Keratinocyte (primary cell): ENCODE results near the gene ANKRD6. TPM values are rescaled to one million over a fixed set of nuclear protein-coding genes. Genes with fewer than 3 reads are reported as not detected.

ENCODE experiments used
- DNase-seq: peaks from one replicate; pipeline ENCODE4 v3.0.0-alpha.2; 2011; ENCODE audit warnings: low read depth, missing footprints, low spot score
- FAIRE-seq: peaks from 2 replicates; lab custom pipeline; 2011; peaks lifted over from hg19 to GRCh38; lab: Jason Lieb, UNC
- H2AFZ ChIP-seq: 2 replicates; pipeline ENCODE4 v1.6.0; 2012; ENCODE audit warnings: low read length, control low read depth, inconsistent platforms; ENCODE audit not compliant: control insufficient read depth
- H3K27ac ChIP-seq: 2 replicates; pipeline ENCODE4 v1.5.1; 2011; ENCODE audit warnings: low read length; ENCODE audit not compliant: control insufficient read depth, insufficient read depth
- H3K27me3 ChIP-seq: 3 replicates; pipeline ENCODE4 v1.6.0; 2011; ENCODE audit warnings: low read length; ENCODE audit not compliant: control insufficient read depth, insufficient read depth; ENCODE audit errors: extremely low read depth
- H3K36me3 ChIP-seq, 2 experiments: 2 replicates in 1 of 2; 3 replicates in 1 of 2; pipeline ENCODE4 v1.5.1; 2011; ENCODE audit warnings: low read length in 2 of 2, mild to moderate bottlenecking in 1 of 2; ENCODE audit not compliant: control insufficient read depth in 2 of 2, insufficient read depth in 2 of 2; ENCODE audit errors: extremely low read depth in 1 of 2
- H3K4me1 ChIP-seq: 3 replicates; pipeline ENCODE4 v1.5.1; 2011; ENCODE audit warnings: low read length; ENCODE audit not compliant: control insufficient read depth, insufficient read depth; ENCODE audit errors: extremely low read depth
- H3K4me2 ChIP-seq: 3 replicates; pipeline ENCODE4 v1.6.0; 2011; ENCODE audit warnings: low read depth, low read length; ENCODE audit not compliant: control insufficient read depth, insufficient read depth; ENCODE audit errors: extremely low read depth
- H3K4me3 ChIP-seq, 3 experiments: fragments of 200-600 bp in 1 of 3; sonication (generic) in 1 of 3; 2 replicates in 2 of 3; 3 replicates in 1 of 3; pipeline ENCODE4 v1.5.1; 2011 to 2016; ENCODE audit warnings: low read length in 3 of 3, mild to moderate bottlenecking in 3 of 3, control low read depth in 2 of 3, inconsistent platforms in 1 of 3, low read depth in 1 of 3, mixed read lengths in 1 of 3, mixed run types in 1 of 3, moderate library complexity in 1 of 3; ENCODE audit not compliant: control insufficient read depth in 2 of 3, insufficient read depth in 2 of 3; ENCODE audit errors: extremely low read depth in 1 of 3
- H3K79me2 ChIP-seq: 2 replicates; pipeline ENCODE4 v1.6.0; 2012; ENCODE audit warnings: low read length; ENCODE audit not compliant: control insufficient read depth, insufficient read depth
- H3K9ac ChIP-seq: 3 replicates; pipeline ENCODE4 v1.6.0; 2011; ENCODE audit warnings: low read length; ENCODE audit not compliant: control insufficient read depth, insufficient read depth; ENCODE audit errors: extremely low read depth
- H3K9me1 ChIP-seq: 3 replicates; pipeline ENCODE4 v1.6.0; 2011; ENCODE audit warnings: low read length; ENCODE audit not compliant: control insufficient read depth, insufficient read depth; ENCODE audit errors: extremely low read depth
- H3K9me3 ChIP-seq: 2 replicates; pipeline ENCODE4 v1.5.1; 2012; ENCODE audit warnings: low read depth, low read length; ENCODE audit not compliant: control insufficient read depth
- H4K20me1 ChIP-seq: 3 replicates; pipeline ENCODE4 v1.6.0; 2011; ENCODE audit warnings: low read length; ENCODE audit not compliant: control insufficient read depth, insufficient read depth; ENCODE audit errors: extremely low read depth
- CTCF ChIP-seq, 3 experiments: IDR thresholded peaks in 1 of 3; conservative IDR thresholded peaks in 1 of 3; optimal IDR thresholded peaks in 1 of 3; 2 replicates in 2 of 3; 3 replicates in 1 of 3; pipeline versions ENCODE3 to v1.5.1; 2011; ENCODE audit warnings: low read length in 3 of 3, mild to moderate bottlenecking in 3 of 3, moderate library complexity in 2 of 3, control low read depth in 1 of 3, inconsistent platforms in 1 of 3; ENCODE audit not compliant: insufficient read depth in 2 of 3; ENCODE audit errors: extremely low read depth in 1 of 3
- EZH2 ChIP-seq: IDR thresholded peaks from one replicate; pipeline ENCODE4 v1.6.1; 2012; ENCODE audit warnings: inconsistent platforms, mild to moderate bottlenecking, low read length, moderate library complexity
- dilution Hi-C: fragments of 300-500 bp; cut with MboI; formaldehyde crosslinking; loops from one replicate; pipeline ENCODE4 v1.7.0; 2020; ENCODE audit warnings: low sequenced_read_pairs; ENCODE audit not compliant: extremely low pct_ligation_motif_present
- polyA plus RNA-seq, 5 experiments: library from polyadenylated mRNA; depleted of rRNA in 3 of 5; stranded (reverse) in 3 of 5; stranded (forward) in 1 of 5; unstranded in 1 of 5; fragments of >200 nt; gene quantifications; 1 replicate in 1 of 5; 2 replicates in 3 of 5; 3 replicates in 1 of 5; pipeline versions ENCODE4 v1.2.1 to v1.2.3, GENCODE V29; 2011 to 2012; ENCODE audit warnings: missing spikeins in 2 of 5, low read depth in 1 of 5, low replicate concordance in 1 of 5

The ANKRD6 gene
- polyA plus RNA-seq, 1 donor (not counting 4 experiments of a cell fraction or from before 2014, with no cell fraction given) = 5.7 TPM

- dilution Hi-C loops = loop anchor here (10.0 kb wide), 1 partner anchor 189 kb away; no protein-coding TSS in a partner anchor
- no peak overlapping the region for H3K4me3 ChIP-seq
- no peaks in the 10 kb centered on the region for H3K36me3 ChIP-seq
- H4K20me1 ChIP-seq = no peaks in the 10 kb centered on the region
- H3K4me2 ChIP-seq = no peak overlapping the region
- no peaks in the 10 kb centered on the region for H3K9me3 ChIP-seq
- H3K27me3 ChIP-seq = peaks cover 14% of the 10 kb centered on the region
- H2AFZ ChIP-seq = peak overlapping the region; percentile 0
- no peak for TF ChIP-seq EZH2
- no peak for TF ChIP-seq CTCF (optimal IDR thresholded peaks at IDR 0.05 in 1 of 3, IDR thresholded peaks at IDR 0.05 in 1 of 3, conservative IDR thresholded peaks at IDR 0.05 in 1 of 3; ENCODE audit: extremely low read depth in 1 of 3, insufficient read depth in 2 of 3, low read length in 3 of 3)
- H3K27ac ChIP-seq = no peak overlapping the region
- FAIRE-seq (no peak), DNase-seq (no peak)
- H3K79me2 ChIP-seq = no peaks in the 10 kb centered on the region
- H3K9me1 ChIP-seq = no peaks in the 10 kb centered on the region
- no peak overlapping the region for H3K9ac ChIP-seq
- peaks cover 5% of the 10 kb centered on the region for H3K4me1 ChIP-seq
Measured at GRCh38 chr6:89436226-89436625, 3.3 kb downstream of the ANKRD6 start.

- Histone ChIP-seq H3K27ac (no peak overlapping the region), H3K9me1 (no peaks in the 10 kb centered on the region), H4K20me1 (no peaks in the 10 kb centered on the region), H3K4me1 (peaks cover 5% of the 10 kb centered on the region), H3K4me2 (no peak overlapping the region), H3K27me3 (peaks cover 12% of the 10 kb centered on the region), H3K9ac (no peak overlapping the region), H3K9me3 (no peaks in the 10 kb centered on the region), H2AFZ (no peak overlapping the region), H3K36me3 (no peaks in the 10 kb centered on the region), H3K4me3 (no peak overlapping the region), H3K79me2 (no peaks in the 10 kb centered on the region)
- no peak for FAIRE-seq
- TF ChIP-seq EZH2 (no peak), CTCF (optimal IDR thresholded peaks at IDR 0.05 in 1 of 3, IDR thresholded peaks at IDR 0.05 in 1 of 3, conservative IDR thresholded peaks at IDR 0.05 in 1 of 3; ENCODE audit: extremely low read depth in 1 of 3, insufficient read depth in 2 of 3, low read length in 3 of 3) (no peak)
- dilution Hi-C loops = loop anchor here (10.0 kb wide), 1 partner anchor 187 kb away; no protein-coding TSS in a partner anchor
- DNase-seq = no peak
Measured at GRCh38 chr6:89438248-89438647, 5.3 kb downstream of the ANKRD6 start.
